Mesendoderm (in vitro differentiated cells): Measurements from ENCODE around the gene RGS6.

Experiments used
- DNase-seq: peaks from one replicate; pipeline ENCODE4 v3.0.0; 2013
- H2AK5ac ChIP-seq: 2 replicates; pipeline ENCODE4 v1.6.1; 2013; ENCODE audit warnings: low read length, inconsistent platforms
- H2BK120ac ChIP-seq: 2 replicates; pipeline ENCODE4 v1.6.1; 2013; ENCODE audit warnings: low read depth, mild to moderate bottlenecking, low read length, moderate library complexity, mixed read lengths
- H2BK15ac ChIP-seq: replicated peaks from 2 replicates; pipeline ENCODE4 v1.6.1; 2013; ENCODE audit warnings: low read depth, mild to moderate bottlenecking, moderate library complexity
- H2BK5ac ChIP-seq: 2 replicates; pipeline ENCODE4 v1.6.1; 2013; ENCODE audit warnings: low read length, inconsistent platforms
- H3K18ac ChIP-seq: 2 replicates; pipeline ENCODE4 v1.6.1; 2013; ENCODE audit warnings: mild to moderate bottlenecking, low read length, mixed read lengths
- H3K23ac ChIP-seq: one replicate; pipeline ENCODE4 v1.6.1; 2013; ENCODE audit warnings: low read length
- H3K27ac ChIP-seq: 2 replicates; pipeline ENCODE4 v1.5.1; 2013; ENCODE audit warnings: low read depth, mild to moderate bottlenecking, inconsistent platforms, low read length, moderate library complexity
- H3K27me3 ChIP-seq: 2 replicates; pipeline ENCODE4 v1.6.1; 2013; ENCODE audit warnings: low read length, control low read depth, mild to moderate bottlenecking, inconsistent platforms; ENCODE audit not compliant: insufficient read depth, poor library complexity
- H3K36me3 ChIP-seq: 2 replicates; pipeline ENCODE4 v1.6.1; 2013; ENCODE audit warnings: low read length, inconsistent platforms; ENCODE audit not compliant: control insufficient read depth, insufficient read depth
- H3K4ac ChIP-seq: one replicate; pipeline ENCODE4 v1.6.1; 2013; ENCODE audit warnings: low read depth, mild to moderate bottlenecking, low read length, moderate library complexity
- H3K4me1 ChIP-seq: 2 replicates; pipeline ENCODE4 v1.6.1; 2013; ENCODE audit warnings: low read depth, low read length, inconsistent platforms; ENCODE audit not compliant: control insufficient read depth
- H3K4me2 ChIP-seq: 2 replicates; pipeline ENCODE4 v1.6.1; 2013; ENCODE audit warnings: low read length
- H3K4me3 ChIP-seq: 2 replicates; pipeline ENCODE4 v1.5.1; 2013; ENCODE audit warnings: mild to moderate bottlenecking, low read length
- H3K56ac ChIP-seq: one replicate; pipeline ENCODE4 v1.6.1; 2013; ENCODE audit warnings: low read length
- H3K79me1 ChIP-seq: 2 replicates; pipeline ENCODE4 v1.6.1; 2013; ENCODE audit warnings: low read length, inconsistent platforms
- H3K79me2 ChIP-seq: 2 replicates; pipeline ENCODE4 v1.6.1; 2013; ENCODE audit warnings: mild to moderate bottlenecking, low read length; ENCODE audit not compliant: control insufficient read depth, insufficient read depth
- H3K9ac ChIP-seq: 2 replicates; pipeline ENCODE4 v1.6.1; 2013; ENCODE audit warnings: low read length, inconsistent platforms
- H4K5ac ChIP-seq: one replicate; pipeline ENCODE4 v1.6.1; 2013; ENCODE audit warnings: low read length
- H4K8ac ChIP-seq: one replicate; pipeline ENCODE4 v1.6.1; 2013; ENCODE audit warnings: low read depth, mild to moderate bottlenecking, control low read depth, low read length, moderate library complexity
- WGBS: extraction: QIAGEN DNeasy Blood & Tissue Kit; methylation state at CpG from one replicate; pipeline ENCODE4 v1.1.7; 2013; ENCODE audit warnings: low lambda C conversion rate, missing lambda C conversion rate; ENCODE audit not compliant: insufficient coverage; ENCODE audit errors: extremely low coverage; 5-methylcytosine and 5-hydroxymethylcytosine counted together

The RGS6 gene

GRCh38 chr14:71964716-71965115 is 32.5 kb downstream of the RGS6 start:
- H3K79me1 ChIP-seq: no peaks in the 10 kb centered on the region
- no peaks in the 10 kb centered on the region for H3K36me3 ChIP-seq
- H2BK5ac ChIP-seq: no peak overlapping the region
- H4K5ac ChIP-seq: no peak overlapping the region
- no peak overlapping the region for H3K4ac ChIP-seq
- no peak overlapping the region for H3K4me2 ChIP-seq
- H3K23ac ChIP-seq: no peak overlapping the region
- no peaks in the 10 kb centered on the region for H3K79me2 ChIP-seq
- no CpG with 5 or more reads among the region's 7 CpGs for WGBS
- H3K56ac ChIP-seq: no peak overlapping the region
- no peak overlapping the region for H3K9ac ChIP-seq
- no peak overlapping the region for H3K4me3 ChIP-seq
- H3K27me3 ChIP-seq: no peaks in the 10 kb centered on the region
- no peak overlapping the region for H2AK5ac ChIP-seq
- no peak overlapping the region for H2BK120ac ChIP-seq
- H4K8ac ChIP-seq: no peak overlapping the region
- no peaks in the 10 kb centered on the region for H3K4me1 ChIP-seq
- no peak overlapping the region for H2BK15ac ChIP-seq
- H3K18ac ChIP-seq: no peak overlapping the region
- no peak overlapping the region for H3K27ac ChIP-seq
- DNase-seq: no peak

GRCh38 chr14:71966528-71966927 is 34.3 kb downstream of the RGS6 start:
- Histone ChIP-seq H3K79me2 (no peaks in the 10 kb centered on the region), H3K4me2 (no peak overlapping the region), H4K5ac (no peak overlapping the region), H2BK5ac (no peak overlapping the region), H3K18ac (no peak overlapping the region), H3K27ac (no peak overlapping the region), H3K27me3 (no peaks in the 10 kb centered on the region), H3K79me1 (no peaks in the 10 kb centered on the region), H2BK15ac (no peak overlapping the region), H3K9ac (no peak overlapping the region), H4K8ac (no peak overlapping the region), H3K4ac (no peak overlapping the region), H3K4me1 (no peaks in the 10 kb centered on the region), H3K36me3 (no peaks in the 10 kb centered on the region), H3K23ac (no peak overlapping the region), H2AK5ac (no peak overlapping the region), H3K4me3 (no peak overlapping the region), H3K56ac (no peak overlapping the region), H2BK120ac (no peak overlapping the region)
- no CpG with 5 or more reads among the region's 2 CpGs for WGBS
- no peak for DNase-seq

- no peak overlapping the region for H2BK5ac ChIP-seq
- H3K4me3 ChIP-seq: no peak overlapping the region
- H3K9ac ChIP-seq: no peak overlapping the region
- no peak overlapping the region for H3K56ac ChIP-seq
- no peaks in the 10 kb centered on the region for H3K4me1 ChIP-seq
- no peaks in the 10 kb centered on the region for H3K79me1 ChIP-seq
- H2BK120ac ChIP-seq: no peak overlapping the region
- no peak overlapping the region for H3K27ac ChIP-seq
- H3K4me2 ChIP-seq: no peak overlapping the region
- no peaks in the 10 kb centered on the region for H3K27me3 ChIP-seq
- no peak overlapping the region for H3K23ac ChIP-seq
- no peak overlapping the region for H4K8ac ChIP-seq
- H3K4ac ChIP-seq: no peak overlapping the region
- H3K18ac ChIP-seq: no peak overlapping the region
- no peaks in the 10 kb centered on the region for H3K79me2 ChIP-seq
- H2AK5ac ChIP-seq: no peak overlapping the region
- WGBS: no CpG with 5 or more reads among the region's 1 CpG
- no peak for DNase-seq
- H2BK15ac ChIP-seq: no peak overlapping the region
- H3K36me3 ChIP-seq: no peaks in the 10 kb centered on the region
- H4K5ac ChIP-seq: no peak overlapping the region
Measured at GRCh38 chr14:71967704-71968103, 35.5 kb downstream of the RGS6 start.

- Histone ChIP-seq H3K9ac (no peak overlapping the region), H4K8ac (no peak overlapping the region), H2BK120ac (no peak overlapping the region), H3K27ac (no peak overlapping the region), H3K4ac (no peak overlapping the region), H4K5ac (no peak overlapping the region), H3K36me3 (no peaks in the 10 kb centered on the region), H2BK5ac (no peak overlapping the region), H3K18ac (no peak overlapping the region), H3K23ac (no peak overlapping the region), H3K4me1 (no peaks in the 10 kb centered on the region), H3K4me3 (no peak overlapping the region), H2AK5ac (no peak overlapping the region), H3K56ac (no peak overlapping the region), H3K27me3 (no peaks in the 10 kb centered on the region), H3K79me1 (no peaks in the 10 kb centered on the region), H3K4me2 (no peak overlapping the region), H2BK15ac (no peak overlapping the region), H3K79me2 (no peaks in the 10 kb centered on the region)
- no peak for DNase-seq
- no CpG with 5 or more reads among the region's 3 CpGs for WGBS
Measured at GRCh38 chr14:71970272-71970671, 38.0 kb downstream of the RGS6 start.

GRCh38 chr14:71985538-71986189 is 53.4 kb downstream of the RGS6 start:
- no peak overlapping the region for H2AK5ac ChIP-seq
- no peak for DNase-seq
- H3K27ac ChIP-seq: no peak overlapping the region
- H2BK120ac ChIP-seq: no peak overlapping the region
- H3K4ac ChIP-seq: no peak overlapping the region
- no peaks in the 10 kb centered on the region for H3K79me1 ChIP-seq
- H3K4me3 ChIP-seq: no peak overlapping the region
- no peak overlapping the region for H4K5ac ChIP-seq
- no peak overlapping the region for H3K56ac ChIP-seq
- WGBS: no CpG with 5 or more reads among the region's 3 CpGs
- H3K4me1 ChIP-seq: no peaks in the 10 kb centered on the region
- no peak overlapping the region for H3K23ac ChIP-seq
- no peaks in the 10 kb centered on the region for H3K79me2 ChIP-seq
- no peak overlapping the region for H2BK15ac ChIP-seq
- no peak overlapping the region for H3K4me2 ChIP-seq
- no peak overlapping the region for H3K18ac ChIP-seq
- no peaks in the 10 kb centered on the region for H3K27me3 ChIP-seq
- H4K8ac ChIP-seq: no peak overlapping the region
- no peaks in the 10 kb centered on the region for H3K36me3 ChIP-seq
- H3K9ac ChIP-seq: no peak overlapping the region
- no peak overlapping the region for H2BK5ac ChIP-seq

GRCh38 chr14:71988476-71988875 is 56.2 kb downstream of the RGS6 start:
- H3K18ac ChIP-seq: no peak overlapping the region
- H3K36me3 ChIP-seq: no peaks in the 10 kb centered on the region
- H3K23ac ChIP-seq: no peak overlapping the region
- H3K4me3 ChIP-seq: no peak overlapping the region
- no peak overlapping the region for H4K8ac ChIP-seq
- WGBS: no CpG with 5 or more reads among the region's 5 CpGs
- no peak for DNase-seq
- no peak overlapping the region for H2BK5ac ChIP-seq
- no peaks in the 10 kb centered on the region for H3K79me2 ChIP-seq
- H3K27me3 ChIP-seq: no peaks in the 10 kb centered on the region
- no peaks in the 10 kb centered on the region for H3K4me1 ChIP-seq
- no peak overlapping the region for H2BK120ac ChIP-seq
- no peak overlapping the region for H3K27ac ChIP-seq
- H4K5ac ChIP-seq: no peak overlapping the region
- H2BK15ac ChIP-seq: no peak overlapping the region
- no peaks in the 10 kb centered on the region for H3K79me1 ChIP-seq
- no peak overlapping the region for H3K56ac ChIP-seq
- no peak overlapping the region for H2AK5ac ChIP-seq
- no peak overlapping the region for H3K4ac ChIP-seq
- H3K9ac ChIP-seq: no peak overlapping the region
- H3K4me2 ChIP-seq: no peak overlapping the region
